A204.1 (cell line): Measurements from ENCODE around the gene EEF1AKMT3.
"Not testable (repeated sequence)": the region's sequence is repeated elsewhere in the genome, so short reads cannot be mapped to it uniquely, and the experiment has no call there.

Experiments used
- FAIRE-seq: peaks from 2 replicates; lab custom pipeline; 2012; peaks lifted over from hg19 to GRCh38; lab: Jason Lieb, UNC

Gene EEF1AKMT3

DNA sequence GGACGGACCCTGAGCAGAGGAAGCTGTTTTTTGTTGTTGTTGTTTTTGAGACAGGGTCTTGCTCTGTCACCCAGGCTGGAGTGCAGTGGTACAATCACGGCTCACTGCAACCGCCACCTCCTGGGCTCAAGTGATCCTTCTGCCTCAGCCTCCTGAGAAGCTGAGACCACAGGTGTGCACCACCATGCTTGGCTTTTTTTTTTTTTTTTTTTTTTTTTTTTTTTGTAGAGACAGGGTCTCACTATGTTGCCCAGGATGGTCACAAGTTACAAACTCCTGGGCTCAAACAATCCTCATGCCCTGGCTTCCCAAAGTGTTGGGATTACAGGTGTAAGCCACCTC is 45.5 kb downstream of the EEF1AKMT3 start:
- FAIRE-seq, result not testable (repeated sequence)

DNA sequence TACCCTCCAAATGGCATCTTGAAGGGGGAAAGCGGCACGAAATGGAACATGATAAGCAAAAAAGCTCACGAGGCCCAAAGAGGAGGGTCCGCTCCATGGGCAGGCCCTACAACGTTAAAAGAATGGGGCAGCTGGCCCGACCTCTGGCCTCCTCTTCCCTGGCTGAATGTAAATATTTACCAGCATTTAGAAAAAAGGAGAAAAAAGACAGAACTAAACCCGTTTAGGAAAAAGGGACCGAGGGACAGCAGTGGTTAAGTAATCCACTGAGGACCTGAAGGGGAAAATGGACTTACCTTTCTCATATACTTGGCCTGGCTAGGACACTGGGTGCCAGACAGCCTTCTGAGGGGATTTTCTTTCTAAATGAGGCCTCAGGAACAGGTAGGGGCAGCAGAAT is 47.7 kb downstream of the EEF1AKMT3 start:
- not testable (repeated sequence) for FAIRE-seq

GRCh38 chr12:57821015-57821414 is 48.6 kb downstream of the EEF1AKMT3 start:
- not testable (repeated sequence) for FAIRE-seq

DNA sequence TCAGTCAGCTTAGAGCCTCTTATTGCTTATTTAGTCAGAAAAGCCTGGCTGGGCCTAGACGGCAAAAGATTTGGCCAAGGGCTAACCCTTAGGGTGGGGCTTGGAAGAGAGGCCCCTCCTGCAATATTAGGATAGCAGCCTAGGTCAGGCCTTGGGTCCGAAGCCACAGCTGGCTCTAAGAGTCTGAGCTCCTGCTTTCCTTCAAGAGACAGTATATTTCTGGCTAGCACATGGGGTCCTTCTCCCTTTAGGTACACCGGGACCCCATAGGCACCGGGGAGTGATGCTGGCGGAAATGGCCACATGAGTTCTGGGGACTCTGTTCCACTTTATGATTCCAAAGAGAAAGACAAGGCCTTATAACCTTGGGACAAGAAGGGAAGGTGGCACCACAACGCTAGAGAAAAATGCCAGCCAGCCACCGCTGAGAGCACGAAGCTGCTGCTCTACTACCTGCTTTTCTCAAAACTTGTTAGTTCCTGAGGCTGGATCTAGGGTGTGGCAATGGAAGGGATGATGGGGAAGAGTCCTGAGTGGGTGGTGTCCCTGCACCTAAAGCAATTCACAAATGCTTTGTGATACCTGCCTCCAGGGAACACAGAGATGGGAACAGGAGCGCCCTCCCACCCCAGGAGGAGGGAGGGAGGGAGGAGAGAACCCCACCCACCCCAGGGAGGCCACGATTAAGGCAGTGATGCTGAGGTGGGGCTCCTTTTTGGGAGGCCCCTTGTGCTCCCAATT is 49.2 kb downstream of the EEF1AKMT3 start:
- FAIRE-seq, result no peak

DNA sequence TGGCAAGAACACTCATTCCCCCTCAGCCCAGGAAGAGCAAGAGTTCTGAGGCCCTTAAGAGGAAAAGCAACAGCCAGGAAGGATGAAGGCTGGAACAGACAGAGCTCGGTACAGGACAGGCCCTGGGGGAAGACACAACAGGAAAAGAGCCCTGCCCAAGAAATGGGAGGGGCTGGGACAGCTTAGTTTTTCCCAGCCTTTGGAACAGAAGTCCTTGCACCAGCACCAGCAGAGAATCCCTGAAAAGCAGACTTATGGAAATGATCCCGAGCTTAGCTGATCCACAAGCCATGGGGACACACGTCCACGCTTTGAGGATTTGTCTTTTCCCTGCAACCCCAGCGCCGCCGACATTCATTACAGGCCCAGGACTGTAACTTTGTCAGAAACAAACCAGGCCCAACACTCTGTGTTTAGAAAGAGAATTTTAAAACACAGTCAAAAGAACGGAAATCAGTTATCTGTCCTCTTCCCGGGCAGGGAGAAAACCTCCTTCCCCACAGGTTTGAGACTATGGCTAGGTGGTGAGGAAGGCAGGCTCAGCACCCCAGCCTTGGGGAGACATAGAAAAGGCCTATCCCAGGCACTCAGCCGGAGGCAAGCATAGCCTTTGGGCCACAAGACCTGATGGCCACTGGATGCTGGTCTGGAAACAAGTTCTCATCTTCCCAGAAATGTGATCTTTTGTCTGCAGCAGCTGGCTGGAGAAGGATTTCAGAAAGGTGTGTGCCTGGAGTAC is 50.1 kb downstream of the EEF1AKMT3 start:
- FAIRE-seq, result no peak

- no peak for FAIRE-seq
Measured at GRCh38 chr12:57823131-57823907, 50.9 kb downstream of the EEF1AKMT3 start.

DNA sequence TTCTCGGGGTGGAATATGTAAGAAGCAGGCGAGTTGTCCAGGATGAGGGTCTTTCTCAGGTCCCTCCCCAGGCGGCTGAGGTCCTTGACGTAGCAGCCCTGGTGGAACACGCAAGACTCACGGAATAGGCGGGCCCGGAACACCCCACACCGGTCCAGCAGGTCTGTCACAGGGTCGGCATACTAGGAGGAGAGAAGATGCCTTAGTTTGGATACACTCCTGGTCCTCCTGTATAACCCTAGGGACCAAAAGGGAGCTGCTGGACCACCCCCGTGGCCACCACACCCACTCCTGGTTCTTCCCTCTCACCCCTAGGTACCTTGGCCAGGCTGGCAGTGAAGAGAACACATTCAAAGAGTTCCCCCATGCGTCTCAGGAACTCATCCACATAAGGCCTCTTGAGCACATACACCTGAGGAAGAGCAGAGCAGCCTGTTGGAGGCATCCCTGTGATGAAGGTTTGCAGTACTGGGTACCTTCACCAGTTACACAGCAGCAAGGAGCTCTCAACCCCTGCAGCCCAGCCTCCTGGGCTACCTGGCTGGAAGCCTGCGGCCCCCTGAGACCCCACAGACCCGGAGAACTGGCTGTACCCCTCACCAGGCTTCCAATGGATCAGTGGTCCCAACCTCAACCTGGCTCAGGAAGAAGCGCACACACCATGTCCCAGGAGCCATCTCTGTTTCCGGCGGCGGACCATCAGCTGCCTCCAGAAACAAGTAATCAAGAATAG is 51.7 kb downstream of the EEF1AKMT3 start:
- FAIRE-seq, result no peak

DNA sequence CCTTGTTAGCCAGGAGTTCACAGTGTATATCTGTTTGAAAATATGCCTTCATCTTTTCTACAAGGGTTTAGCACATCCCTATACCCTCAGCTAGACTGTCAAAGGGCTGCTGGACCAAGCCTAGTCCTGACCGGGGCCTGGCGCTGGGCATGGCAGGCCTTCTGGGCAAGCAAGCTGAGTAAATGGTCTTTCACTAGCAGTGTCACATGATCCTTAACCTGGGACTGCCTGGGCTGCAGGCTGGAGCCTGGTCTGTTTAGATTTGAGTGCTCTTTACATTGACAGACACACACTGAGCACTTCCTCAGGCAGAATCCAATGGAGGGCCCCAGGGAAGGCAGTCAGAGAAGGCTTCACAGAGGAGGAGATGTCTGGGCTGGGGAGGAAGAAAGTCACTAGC is 53.0 kb downstream of the EEF1AKMT3 start:
- no peak for FAIRE-seq

- FAIRE-seq, result no peak
Measured at GRCh38 chr12:57826400-57826799, 54.0 kb downstream of the EEF1AKMT3 start.

DNA sequence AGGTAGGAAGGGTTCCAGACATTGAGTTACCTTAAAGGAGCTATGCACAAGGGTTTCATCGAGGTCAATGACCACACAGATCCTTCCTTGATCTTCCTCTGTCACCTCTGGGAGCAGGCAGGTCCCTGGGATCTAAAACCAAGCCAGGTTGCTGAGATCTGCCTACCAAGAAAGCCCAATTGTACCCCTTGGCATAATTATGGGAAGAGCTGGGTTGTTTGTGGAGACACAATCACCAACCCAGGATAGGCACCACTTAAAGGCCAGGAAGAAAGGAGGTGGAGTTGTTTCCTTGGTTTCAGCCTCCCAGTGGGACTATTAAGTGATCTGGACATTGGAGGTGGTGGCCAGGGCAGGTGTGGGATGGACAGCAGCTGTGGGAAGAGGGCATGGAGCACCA is 54.6 kb downstream of the EEF1AKMT3 start:
- FAIRE-seq, result no peak

DNA sequence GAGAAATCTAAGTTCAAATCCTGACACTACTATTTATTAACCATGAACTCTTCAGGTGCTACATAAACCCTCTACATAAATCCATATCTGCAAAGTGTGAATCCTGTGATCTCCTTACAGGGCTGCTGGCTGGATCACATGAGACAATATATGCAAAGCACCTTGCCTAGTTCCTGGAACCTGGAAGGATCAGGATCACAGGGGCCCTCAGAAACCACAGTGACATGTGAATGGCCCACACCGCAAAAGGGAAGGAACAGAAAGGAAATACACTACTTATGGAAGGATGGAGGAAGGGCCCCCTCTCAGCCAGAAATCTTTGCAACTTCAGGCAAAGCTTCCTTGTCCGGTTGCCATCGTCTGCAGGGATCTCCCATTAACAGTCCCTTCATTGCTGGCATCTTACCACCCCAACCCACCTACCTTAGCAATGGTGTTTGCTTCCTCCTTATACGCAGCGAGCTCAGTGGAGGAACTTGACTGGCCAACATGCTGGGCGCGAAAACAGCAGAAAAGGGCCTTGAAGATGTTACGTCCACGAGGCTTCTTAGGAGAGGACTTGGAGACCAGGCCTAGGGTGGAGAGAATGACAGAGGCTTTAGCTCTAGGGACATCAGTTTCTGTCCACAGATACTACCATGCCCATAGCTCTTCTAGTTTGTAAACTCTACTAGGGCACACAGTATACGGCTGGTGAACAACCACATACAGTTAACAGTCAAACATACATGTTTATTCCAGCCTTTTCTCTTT is 56.8 kb downstream of the EEF1AKMT3 start:
- no peak for FAIRE-seq

- FAIRE-seq, result no peak
Measured at GRCh38 chr12:57830393-57830792, 58.0 kb downstream of the EEF1AKMT3 start.
